MCF 10A (cell line): ENCODE measurements around the gene TRAF2. TPM values are rescaled to one million over a fixed set of nuclear protein-coding genes. Genes with fewer than 3 reads are reported as not detected.
A peak's percentile ranks its signal among the peaks of the same experiment; 100 is the strongest.
"Not testable (repeated sequence)": the region's sequence is repeated elsewhere in the genome, so short reads cannot be mapped to it uniquely, and the experiment has no call there.

ENCODE experiments used
- BruUV-seq: library from RNA; stranded (reverse); fragments of 400-500 nt; replicated peaks from 2 replicates; lab custom pipeline; 2021; lab: Mats Ljungman, UMichigan
- CTCF ChIA-PET: fragments of 300-600 bp; sonication (Branson Sonifier 250); formaldehyde crosslinking; extraction: SDS; loops from one replicate; lab custom pipeline; 2021; ENCODE audit warnings: antibody characterized with exemption, inconsistent platforms; lab: Yijun Ruan, JAX
- POLR2A ChIA-PET: fragments of 300-600, 350-650 bp; sonication (Branson Sonifier 250); formaldehyde crosslinking; extraction: SDS; loops from one replicate; lab custom pipeline; 2020; ENCODE audit warnings: antibody characterized with exemption, inconsistent platforms; lab: Yijun Ruan, JAX
- DNase-seq: peaks from one replicate; pipeline ENCODE4 v3.0.0-alpha.2; 2018; ENCODE audit not compliant: unreplicated experiment
- H3K27ac Mint-ChIP-seq: one replicate; pipeline ENCODE4 v1.8.0; 2022; ENCODE audit warnings: mild to moderate bottlenecking, low read depth, mixed read lengths; ENCODE audit not compliant: unreplicated experiment
- H3K27me3 Mint-ChIP-seq: one replicate; pipeline ENCODE4 v1.8.0; 2022; ENCODE audit warnings: mixed read lengths; ENCODE audit not compliant: insufficient read depth, unreplicated experiment
- H3K36me3 Mint-ChIP-seq: one replicate; pipeline ENCODE4 v1.8.0; 2022; ENCODE audit warnings: mild to moderate bottlenecking, moderate library complexity, mixed read lengths; ENCODE audit not compliant: insufficient read depth, unreplicated experiment
- H3K4me1 Mint-ChIP-seq: one replicate; pipeline ENCODE4 v1.8.0; 2022; ENCODE audit warnings: mixed read lengths; ENCODE audit not compliant: insufficient read depth, unreplicated experiment
- H3K4me3 Mint-ChIP-seq: one replicate; pipeline ENCODE4 v1.8.0; 2022; ENCODE audit warnings: mild to moderate bottlenecking, moderate library complexity, mixed read lengths; ENCODE audit not compliant: unreplicated experiment
- H3K9me3 Mint-ChIP-seq: one replicate; pipeline ENCODE4 v1.8.0; 2022; ENCODE audit warnings: mixed read lengths; ENCODE audit not compliant: unreplicated experiment
- CTCF ChIP-seq: fragments of 200-600 bp; IDR thresholded peaks from one replicate; pipeline ENCODE4 v1.8.0; 2022; ENCODE audit warnings: antibody characterized with exemption, mild to moderate bottlenecking; ENCODE audit not compliant: unreplicated experiment
- intact Hi-C: fragments of 100-400 bp; cut with micrococcal nuclease; formaldehyde crosslinking; loops from 2 replicates; pipeline ENCODE4 v1.14.1; 2022
- total RNA-seq: library from RNA; stranded (reverse); gene quantifications from 2 replicates; pipeline ENCODE4 v1.2.3, GENCODE V29; 2022

TRAF2 gene
- total RNA-seq, 1 experiment from 2014 or later, result 14.1 TPM

GRCh38 chr9:136863623-136864273 lies 22.6 kb upstream of the TRAF2 start:
- CTCF ChIA-PET, result interaction anchor here (0.6 kb wide), 1 partner anchor 10 kb away, joined by 3 read pairs; no protein-coding TSS in a partner anchor
- no peak overlapping the region for H3K27ac Mint-ChIP-seq
- no peak overlapping the region for H3K4me3 Mint-ChIP-seq
- no peaks in the 10 kb centered on the region for H3K27me3 Mint-ChIP-seq
- peaks cover 42% of the 10 kb centered on the region for H3K36me3 Mint-ChIP-seq
- TF ChIP-seq CTCF, result no peak
- intact Hi-C loops, result no loop called here
- peaks cover 6% of the 10 kb centered on the region for H3K4me1 Mint-ChIP-seq
- POLR2A ChIA-PET, result interaction anchor here (1.2 kb wide), 1 partner anchor 8 kb away, joined by 3 read pairs; no protein-coding TSS in a partner anchor
- no peak for DNase-seq
- no TSS peak for BruUV-seq
- H3K9me3 Mint-ChIP-seq, result no peaks in the 10 kb centered on the region

- peaks cover 6% of the 10 kb centered on the region for H3K4me1 Mint-ChIP-seq
- peaks cover 48% of the 10 kb centered on the region for H3K36me3 Mint-ChIP-seq
- BruUV-seq, result no TSS peak
- H3K27ac Mint-ChIP-seq, result peak overlapping the region; percentile 75
- no peaks in the 10 kb centered on the region for H3K27me3 Mint-ChIP-seq
- peak overlapping the region; percentile 77 for H3K4me3 Mint-ChIP-seq
- ChIA-PET CTCF (no interaction called here), POLR2A (interaction anchor here (0.8 to 2.3 kb wide), 3 partner anchors 9 to 69 kb away, joined by 3 to 9 read pairs (median 3); partner anchors contain the start of gene TRAF2)
- no peak for DNase-seq
- TF ChIP-seq CTCF, result no peak
- H3K9me3 Mint-ChIP-seq, result no peaks in the 10 kb centered on the region
- intact Hi-C loops, result no loop called here
Measured at GRCh38 chr9:136865041-136865767, 21.1 kb upstream of the TRAF2 start.

GRCh38 chr9:136865768-136866103 lies 20.6 kb upstream of the TRAF2 start:
- no peak for DNase-seq
- Mint-ChIP-seq H3K36me3 (peaks cover 48% of the 10 kb centered on the region), H3K27ac (peak overlapping the region; percentile 75), H3K9me3 (no peaks in the 10 kb centered on the region), H3K4me1 (peaks cover 6% of the 10 kb centered on the region), H3K4me3 (peak overlapping the region; percentile 77), H3K27me3 (no peaks in the 10 kb centered on the region)
- no peak for TF ChIP-seq CTCF
- no TSS peak for BruUV-seq
- ChIA-PET POLR2A (interaction anchor here (0.6 to 2.3 kb wide), 13 partner anchors 10 to 151 kb away, joined by 3 to 9 read pairs (median 3); partner anchors contain the start of genes C8G, FBXW5 and TRAF2), CTCF (interaction anchor here (0.7 kb wide), 1 partner anchor 161 kb away, joined by 3 read pairs; no protein-coding TSS in a partner anchor)
- intact Hi-C loops, result no loop called here

DNA sequence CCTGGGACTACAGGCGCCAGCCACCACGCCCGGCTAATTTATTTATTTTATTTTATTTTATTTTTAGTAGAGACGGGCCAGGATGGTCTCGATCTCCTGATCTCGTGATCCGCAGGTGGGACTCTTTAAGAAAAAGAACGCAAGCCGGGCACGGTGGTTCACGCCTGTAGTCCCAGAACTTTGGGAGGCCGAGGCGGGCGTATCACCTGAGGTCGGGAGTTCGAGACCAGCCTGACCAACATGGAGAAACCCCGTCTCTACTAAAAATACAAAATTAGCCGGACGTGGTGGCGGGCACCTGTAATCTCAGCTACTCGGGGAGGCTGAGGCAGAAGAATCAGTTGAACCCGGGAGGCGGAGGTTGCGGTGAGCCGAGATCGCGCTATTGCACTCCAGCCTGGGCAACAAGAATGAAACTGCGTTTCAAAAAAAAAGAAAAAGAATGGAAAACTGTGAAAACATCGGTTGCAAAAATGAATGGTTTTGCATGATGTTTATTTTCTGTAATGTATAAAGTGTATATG lies 19.4 kb upstream of the TRAF2 start:
- BruUV-seq, intact Hi-C loops, H3K4me1 Mint-ChIP-seq, H3K9me3 Mint-ChIP-seq, CTCF ChIA-PET, H3K27ac Mint-ChIP-seq, DNase-seq, H3K27me3 Mint-ChIP-seq: not testable (repeated sequence)
- H3K4me3 Mint-ChIP-seq, result peak overlapping the region; percentile 77
- POLR2A ChIA-PET, result interaction anchor here (1.0 to 2.3 kb wide), 3 partner anchors 15 to 77 kb away, joined by 3 to 9 read pairs (median 5); partner anchors contain the start of genes C8G, FBXW5 and TRAF2
- H3K36me3 Mint-ChIP-seq, result peaks cover 48% of the 10 kb centered on the region
